Vagina (tissue), 2 donors: ENCODE measurements around the gene RAC2. TPM values are rescaled to one million over a fixed set of nuclear protein-coding genes. Genes with fewer than 3 reads are reported as not detected.

Experiments used
- DNase-seq, 2 donors: peaks; one replicate each; pipeline ENCODE4 v3.0.0-alpha.2; 2017; ENCODE audit errors: extremely low spot score in 2 of 2
- H3K27ac ChIP-seq: fragments of 200-600 bp; sonication (generic); one replicate; pipeline ENCODE4 v1.5.1; 2019
- H3K27me3 ChIP-seq: fragments of 200-600 bp; sonication (generic); one replicate; pipeline ENCODE4 v1.5.1; 2019
- H3K36me3 ChIP-seq, 2 donors: fragments of 200-600 bp; sonication (generic); one replicate each; pipeline ENCODE4 v1.5.1; 2017 to 2019
- H3K4me1 ChIP-seq: fragments of 200-600 bp; sonication (generic); one replicate; pipeline ENCODE4 v1.5.1; 2019
- H3K4me3 ChIP-seq, 2 donors: fragments of 200-600 bp; sonication (generic); 1 replicate in 1 of 2; 2 replicates in 1 of 2; pipeline ENCODE4 v1.5.1; 2016 to 2019
- H3K9me3 ChIP-seq: fragments of 200-600 bp; sonication (generic); one replicate; pipeline ENCODE4 v1.5.1; 2019
- CTCF ChIP-seq, 3 experiments: fragments of 450-650 bp in 2 of 3; fragments of 200-600 bp in 1 of 3; sonication (generic) in 1 of 3; IDR thresholded peaks; one replicate each; pipeline ENCODE4 v1.5.1; 2017 to 2019; ENCODE audit warnings: antibody characterized with exemption in 3 of 3, mild to moderate bottlenecking in 2 of 3, moderate library complexity in 2 of 3
- POLR2A ChIP-seq, 2 donors: fragments of 450-650 bp; IDR thresholded peaks; one replicate each; pipeline ENCODE4 v1.6.1; 2017; ENCODE audit warnings: antibody characterized with exemption in 2 of 2, mild to moderate bottlenecking in 2 of 2, moderate library complexity in 2 of 2
- POLR2AphosphoS5 ChIP-seq, 2 donors: sonication (generic); formaldehyde crosslinking; IDR thresholded peaks; one replicate each; pipeline ENCODE4 v1.9.0; 2017; ENCODE audit warnings: antibody characterized with exemption in 2 of 2, mild to moderate bottlenecking in 2 of 2, low read depth in 1 of 2; ENCODE audit not compliant: insufficient read depth in 1 of 2
- intact Hi-C: fragments of 100-400 bp; cut with DNase I; formaldehyde crosslinking; loops from one replicate; pipeline ENCODE4 v1.15.1; 2023
- total RNA-seq: library from RNA; depleted of rRNA; stranded (reverse); fragments of >200 nt; gene quantifications from one replicate; pipeline ENCODE4 v1.2.3, GENCODE V29; 2016

The RAC2 gene
- total RNA-seq, 1 donor from 2014 or later = 15.7 TPM

- Histone ChIP-seq H3K4me1 (no peaks in the 10 kb centered on the region), H3K9me3 (no peaks in the 10 kb centered on the region), H3K36me3 (no peaks in the 10 kb centered on the region), H3K27me3 (no peaks in the 10 kb centered on the region), H3K4me3 (peak overlapping the region; percentile 11 to 35), H3K27ac (no peak overlapping the region)
- intact Hi-C loops = no loop called here
- TF ChIP-seq CTCF (IDR thresholded peaks at IDR 0.05) (no peak), POLR2A (IDR thresholded peaks at IDR 0.05) (no peak), POLR2AphosphoS5 (IDR thresholded peaks at IDR 0.05; ENCODE audit: insufficient read depth in 1 of 2, low read depth in 1 of 2) (peak in 1 of 2 donors; percentile 37)
- no peak for DNase-seq
These were observed 1.6 kb downstream of the RAC2 start for GRCh38 chr22:37242395-37242918.

GRCh38 chr22:37241351-37242142, 2.5 kb downstream of the RAC2 start:
- H3K9me3 ChIP-seq = no peaks in the 10 kb centered on the region
- no peaks in the 10 kb centered on the region for H3K27me3 ChIP-seq
- intact Hi-C loops = no loop called here
- DNase-seq = no peak
- no peaks in the 10 kb centered on the region for H3K36me3 ChIP-seq
- H3K4me3 ChIP-seq = peak overlapping the region in 1 of 2 donors; percentile 11
- H3K27ac ChIP-seq = no peak overlapping the region
- no peaks in the 10 kb centered on the region for H3K4me1 ChIP-seq
- TF ChIP-seq POLR2A (IDR thresholded peaks at IDR 0.05) (no peak), CTCF (IDR thresholded peaks at IDR 0.05) (no peak), POLR2AphosphoS5 (IDR thresholded peaks at IDR 0.05; ENCODE audit: insufficient read depth in 1 of 2, low read depth in 1 of 2) (no peak)

GRCh38 chr22:37240941-37241320, 3.1 kb downstream of the RAC2 start:
- H3K9me3 ChIP-seq = no peaks in the 10 kb centered on the region
- H3K4me1 ChIP-seq = no peaks in the 10 kb centered on the region
- DNase-seq = no peak
- no peak overlapping the region for H3K27ac ChIP-seq
- H3K27me3 ChIP-seq = no peaks in the 10 kb centered on the region
- H3K4me3 ChIP-seq = no peak overlapping the region
- no peak for TF ChIP-seq CTCF (IDR thresholded peaks at IDR 0.05)
- no peak for TF ChIP-seq POLR2A (IDR thresholded peaks at IDR 0.05)
- TF ChIP-seq POLR2AphosphoS5 (IDR thresholded peaks at IDR 0.05; ENCODE audit: insufficient read depth in 1 of 2, low read depth in 1 of 2) = no peak
- H3K36me3 ChIP-seq = no peaks in the 10 kb centered on the region
- intact Hi-C loops = no loop called here

GRCh38 chr22:37240240-37240940, 3.7 kb downstream of the RAC2 start:
- Histone ChIP-seq H3K27ac (no peak overlapping the region), H3K36me3 (no peaks in the 10 kb centered on the region), H3K9me3 (no peaks in the 10 kb centered on the region), H3K4me3 (no peak overlapping the region), H3K4me1 (no peaks in the 10 kb centered on the region), H3K27me3 (no peaks in the 10 kb centered on the region)
- intact Hi-C loops = no loop called here
- no peak for DNase-seq
- no peak for TF ChIP-seq POLR2AphosphoS5 (IDR thresholded peaks at IDR 0.05; ENCODE audit: insufficient read depth in 1 of 2, low read depth in 1 of 2)
- no peak for TF ChIP-seq POLR2A (IDR thresholded peaks at IDR 0.05)
- no peak for TF ChIP-seq CTCF (IDR thresholded peaks at IDR 0.05)
